Ovary (tissue), 9 donors: ENCODE data around the gene HABP2. TPM values are rescaled to one million over a fixed set of nuclear protein-coding genes. Genes with fewer than 3 reads are reported as not detected.

Experiments
- DNase-seq, 5 donors: peaks; one replicate each; pipeline ENCODE4 v3.0.0-alpha.2; 2019 to 2020
- H3K27ac ChIP-seq, 2 donors: fragments of 200-600 bp; one replicate each; pipeline versions ENCODE4 v1.5.1 to v1.8.0; 2019 to 2022
- H3K27me3 ChIP-seq: fragments of 200-600 bp; one replicate; pipeline ENCODE4 v1.8.0; 2022
- H3K36me3 ChIP-seq: fragments of 200-600 bp; sonication (generic); one replicate; pipeline ENCODE4 v1.5.1; 2019
- H3K4me1 ChIP-seq: one replicate; pipeline ENCODE4 v1.8.1; 2013; ENCODE audit warnings: mild to moderate bottlenecking, moderate library complexity; ENCODE audit not compliant: insufficient read depth
- H3K4me3 ChIP-seq: fragments of 200-600 bp; sonication (generic); one replicate; pipeline ENCODE4 v1.5.1; 2017
- H3K9me3 ChIP-seq, 2 donors: fragments of 200-600 bp in 1 of 2; sonication (generic) in 1 of 2; one replicate each; pipeline versions ENCODE4 v1.5.1 to v1.8.1; 2013 to 2019; ENCODE audit warnings: mild to moderate bottlenecking in 1 of 2, moderate library complexity in 1 of 2
- EP300 ChIP-seq: sonication (generic); formaldehyde crosslinking; IDR thresholded peaks from one replicate; pipeline ENCODE4 v1.6.1; 2017; ENCODE audit warnings: antibody characterized with exemption
- POLR2A ChIP-seq: fragments of 450-650 bp; IDR thresholded peaks from one replicate; pipeline ENCODE4 v1.6.1; 2017; ENCODE audit warnings: antibody characterized with exemption, mild to moderate bottlenecking, moderate library complexity
- WGBS, 3 donors: extraction: QIAGEN DNeasy Blood & Tissue Kit in 1 of 3; methylation state at CpG; one replicate each; pipeline versions ENCODE4 v1.1.5 to v1.1.7; 2013 to 2017; 5-methylcytosine and 5-hydroxymethylcytosine counted together
- intact Hi-C, 4 donors: fragments of 100-400 bp; cut with DNase I; formaldehyde crosslinking; loops; one replicate each; pipeline versions ENCODE4 v1.11.0 to v1.15.1; 2022 to 2023
- polyA plus RNA-seq, 2 donors: library from polyadenylated mRNA; stranded (reverse); fragments of 200-250 nt in 1 of 2; fragments of 350-450 nt in 1 of 2; fragmentation: Illumina TruSeq in 1 of 2; extraction: RNeasy Lipid Tissue Mini Kit (QIAGEN cat#74804) in 1 of 2; gene quantifications; one replicate each; pipeline ENCODE4 v1.2.3, GENCODE V29; 2013 to 2014
- total RNA-seq, 7 donors: library from RNA; depleted of rRNA in 2 of 7; stranded (reverse); fragments of >200 nt in 2 of 7; fragmentation: NEBNext Ultra II Directional in 3 of 7; extraction: Animal tissue kit (Norgen Biotek cat#: 25700) in 3 of 7; gene quantifications; one replicate each; pipeline versions ENCODE4 v1.1.0 to v1.2.4, GENCODE V29; 2016 to 2023
- TF ChIP-seq, protein P1 (sequence below), 3 donors: fragments of 450-650 bp in 2 of 3; fragments of 200-600 bp in 1 of 3; IDR thresholded peaks; one replicate each; pipeline versions ENCODE4 v1.5.1 to v1.8.0; 2016 to 2022; ENCODE audit warnings: antibody characterized with exemption in 3 of 3, mild to moderate bottlenecking in 1 of 3
- donor health status: DM: no; HTN: no; CAD: no; lungs with moderate emphysema.
- donor health status: DM: no; HTN: no; CAD: no.
- donor health status: Bipolar disorder and iron deficiency.
- donor health status: DM: yes; HTN: yes; CAD: no.
- donor health status: DM: no; HTN: no; CAD: no.
- donor health status: DM: yes; HTN: yes; CAD: no.

Gene HABP2
- total and polyA plus RNA-seq, 9 donors: 0.07 to 2.3 (median 0.19) TPM; not detected in 3

DNA sequence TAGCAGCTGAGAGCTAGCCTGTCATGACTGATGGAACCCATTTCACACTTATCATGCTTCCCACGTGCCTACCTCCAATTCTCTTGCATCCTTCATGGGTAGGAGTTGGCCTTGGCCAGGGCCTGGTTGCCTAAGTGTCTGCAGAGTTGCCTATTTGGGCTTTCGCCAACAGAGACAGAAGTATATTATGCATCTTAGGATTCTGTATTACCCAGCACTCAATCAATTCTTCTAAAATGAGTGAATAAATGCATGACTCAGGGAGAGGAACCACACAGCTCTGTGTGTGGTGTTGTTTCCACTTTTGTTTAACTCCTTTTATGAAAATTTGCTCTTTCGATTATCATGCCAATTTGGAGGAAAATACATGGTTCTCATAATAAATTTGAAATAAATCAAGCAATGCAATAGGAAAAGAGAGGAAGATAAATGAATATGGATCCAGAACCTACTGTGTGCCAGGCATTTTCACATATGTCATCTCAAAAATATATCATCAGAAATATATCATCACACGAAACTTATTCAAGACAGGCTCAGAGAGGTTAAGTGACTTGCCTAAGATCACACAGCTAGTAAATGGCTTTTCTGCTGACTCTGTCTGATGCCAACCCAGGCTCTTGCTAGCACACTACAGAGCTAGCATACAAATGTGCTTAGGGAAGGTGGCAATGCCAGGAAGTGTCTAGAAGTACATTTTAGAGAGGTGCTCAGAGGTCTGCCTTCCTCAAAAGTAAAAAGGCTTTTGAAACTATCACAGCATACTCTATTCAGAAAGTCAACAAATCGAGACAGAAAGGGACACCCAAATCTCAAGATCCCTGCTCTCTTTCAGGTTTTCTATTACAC lies 9.5 kb upstream of the HABP2 start:
- 78 to 79% (median 79%) methylated on average over 5 of the region's 5 CpGs for WGBS, 3 donors
- intact Hi-C loops: no loop called here
- no peak for TF ChIP-seq POLR2A
- TF ChIP-seq, protein P1, sequence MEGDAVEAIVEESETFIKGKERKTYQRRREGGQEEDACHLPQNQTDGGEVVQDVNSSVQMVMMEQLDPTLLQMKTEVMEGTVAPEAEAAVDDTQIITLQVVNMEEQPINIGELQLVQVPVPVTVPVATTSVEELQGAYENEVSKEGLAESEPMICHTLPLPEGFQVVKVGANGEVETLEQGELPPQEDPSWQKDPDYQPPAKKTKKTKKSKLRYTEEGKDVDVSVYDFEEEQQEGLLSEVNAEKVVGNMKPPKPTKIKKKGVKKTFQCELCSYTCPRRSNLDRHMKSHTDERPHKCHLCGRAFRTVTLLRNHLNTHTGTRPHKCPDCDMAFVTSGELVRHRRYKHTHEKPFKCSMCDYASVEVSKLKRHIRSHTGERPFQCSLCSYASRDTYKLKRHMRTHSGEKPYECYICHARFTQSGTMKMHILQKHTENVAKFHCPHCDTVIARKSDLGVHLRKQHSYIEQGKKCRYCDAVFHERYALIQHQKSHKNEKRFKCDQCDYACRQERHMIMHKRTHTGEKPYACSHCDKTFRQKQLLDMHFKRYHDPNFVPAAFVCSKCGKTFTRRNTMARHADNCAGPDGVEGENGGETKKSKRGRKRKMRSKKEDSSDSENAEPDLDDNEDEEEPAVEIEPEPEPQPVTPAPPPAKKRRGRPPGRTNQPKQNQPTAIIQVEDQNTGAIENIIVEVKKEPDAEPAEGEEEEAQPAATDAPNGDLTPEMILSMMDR (IDR thresholded peaks at IDR 0.05): no peak
- no peak for TF ChIP-seq EP300
- no peak for DNase-seq
- H3K9me3 ChIP-seq: no peaks in the 10 kb centered on the region
- no peaks in the 10 kb centered on the region for H3K36me3 ChIP-seq
- H3K4me3 ChIP-seq: no peak overlapping the region
- H3K4me1 ChIP-seq: no peaks in the 10 kb centered on the region
- no peaks in the 10 kb centered on the region for H3K27me3 ChIP-seq
- H3K27ac ChIP-seq: no peak overlapping the region

DNA sequence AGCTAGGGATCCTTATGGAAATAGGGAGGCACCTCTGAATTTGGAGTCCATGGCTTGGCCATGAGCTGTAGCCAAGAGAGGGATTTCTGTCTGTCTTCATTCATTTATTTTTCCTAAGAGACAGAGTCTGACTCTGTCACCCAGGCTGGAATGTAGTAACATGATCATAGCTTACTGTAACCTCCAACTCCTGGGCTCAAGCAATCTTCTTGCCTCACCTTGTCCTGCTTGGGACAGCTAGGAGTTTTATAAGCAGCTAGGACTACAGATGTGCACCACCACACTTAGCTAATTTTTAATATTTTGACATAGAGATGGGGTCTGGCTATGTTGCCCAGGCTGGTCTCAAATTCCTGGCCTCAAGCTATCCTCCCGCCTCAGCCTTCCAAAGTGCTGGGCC lies 8.5 kb upstream of the HABP2 start:
- H3K9me3 ChIP-seq: no peaks in the 10 kb centered on the region
- intact Hi-C loops: no loop called here
- no peak overlapping the region for H3K27ac ChIP-seq
- H3K4me1 ChIP-seq: no peaks in the 10 kb centered on the region
- H3K36me3 ChIP-seq: no peaks in the 10 kb centered on the region
- no peaks in the 10 kb centered on the region for H3K27me3 ChIP-seq
- DNase-seq: no peak
- 89 to 100% (median 96%) methylated on average over 1 of the region's 1 CpG for WGBS, 3 donors
- H3K4me3 ChIP-seq: no peak overlapping the region
- TF ChIP-seq EP300 (no peak), POLR2A (no peak)
- TF ChIP-seq, protein P1 (IDR thresholded peaks at IDR 0.05): no peak

DNA sequence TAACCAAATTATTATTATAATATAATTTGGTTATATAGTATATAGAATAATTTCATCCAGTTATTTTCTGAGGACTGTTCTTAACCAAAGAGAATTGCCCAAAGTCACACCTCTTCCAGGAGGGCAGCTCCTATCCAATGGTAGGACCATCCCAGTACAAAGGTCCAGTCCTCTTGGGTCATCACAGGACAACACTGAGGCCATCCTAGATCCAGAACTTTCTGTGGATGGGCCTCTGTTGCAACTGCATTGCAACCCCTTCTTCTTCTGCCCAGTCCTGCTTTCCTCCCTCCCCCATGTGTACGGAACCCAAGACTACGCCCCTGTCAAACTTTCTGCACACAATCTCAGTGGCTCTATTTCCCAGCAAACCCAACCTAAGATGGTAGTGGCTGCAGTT lies 5.4 kb upstream of the HABP2 start:
- no peak for DNase-seq
- TF ChIP-seq, protein P1 (IDR thresholded peaks at IDR 0.05): no peak
- no peak for TF ChIP-seq POLR2A
- TF ChIP-seq EP300: no peak
- WGBS, 3 donors: 82 to 94% (median 93%) methylated on average over 2 of the region's 2 CpGs
- H3K36me3 ChIP-seq: no peaks in the 10 kb centered on the region
- H3K27ac ChIP-seq: no peak overlapping the region
- intact Hi-C loops: no loop called here
- no peaks in the 10 kb centered on the region for H3K9me3 ChIP-seq
- no peaks in the 10 kb centered on the region for H3K4me1 ChIP-seq
- no peak overlapping the region for H3K4me3 ChIP-seq
- H3K27me3 ChIP-seq: no peaks in the 10 kb centered on the region

DNA sequence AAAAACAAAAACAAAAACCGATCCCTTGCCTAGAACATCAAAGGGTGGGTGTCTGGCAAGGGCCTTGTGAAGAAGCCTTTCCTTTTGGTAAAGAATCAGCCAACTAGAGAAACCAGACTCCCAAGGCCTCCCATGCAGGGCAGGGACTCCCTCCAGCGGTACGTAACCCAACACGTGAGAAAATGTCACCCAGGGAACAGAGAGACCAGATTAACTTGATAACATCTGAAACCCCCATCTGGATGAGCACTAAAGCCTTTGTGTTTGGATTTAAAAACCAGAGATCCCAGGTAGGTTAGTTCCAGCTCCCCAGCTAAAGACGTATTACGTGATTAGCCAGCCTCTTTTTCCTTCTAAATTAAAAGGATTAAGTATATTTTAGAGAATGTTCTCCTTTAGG lies 3.0 kb upstream of the HABP2 start:
- 84 to 89% (median 88%) methylated on average over 6 of the region's 6 CpGs for WGBS, 3 donors
- Histone ChIP-seq H3K9me3 (no peaks in the 10 kb centered on the region), H3K36me3 (no peaks in the 10 kb centered on the region), H3K27me3 (no peaks in the 10 kb centered on the region), H3K4me1 (no peaks in the 10 kb centered on the region), H3K27ac (no peak overlapping the region), H3K4me3 (no peak overlapping the region)
- TF ChIP-seq POLR2A (no peak), EP300 (no peak)
- TF ChIP-seq, protein P1 (IDR thresholded peaks at IDR 0.05): no peak
- DNase-seq: no peak
- intact Hi-C loops: no loop called here
